Left ventricle myocardium inferior (tissue), 1 donor: ENCODE data around the gene RAB23. TPM values are rescaled to one million over a fixed set of nuclear protein-coding genes. Genes with fewer than 3 reads are reported as not detected.

Experiments used
- DNase-seq: peaks from one replicate; pipeline ENCODE4 v3.0.0-alpha.2; 2020
- H3K27ac ChIP-seq: fragments of 200-600 bp; replicated peaks from 2 replicates; pipeline ENCODE4 v1.8.0; 2021
- H3K27me3 ChIP-seq: fragments of 200-600 bp; 2 replicates; pipeline ENCODE4 v1.8.0; 2021; ENCODE audit warnings: low read depth
- H3K36me3 ChIP-seq: fragments of 200-600 bp; 2 replicates; pipeline ENCODE4 v1.8.0; 2021
- H3K4me1 ChIP-seq: fragments of 200-600 bp; 2 replicates; pipeline ENCODE4 v1.8.0; 2021
- H3K4me3 ChIP-seq: fragments of 200-600 bp; 2 replicates; pipeline ENCODE4 v1.8.0; 2021; ENCODE audit warnings: mild to moderate bottlenecking, moderate library complexity
- H3K9me3 ChIP-seq: fragments of 200-600 bp; replicated peaks from 2 replicates; pipeline ENCODE4 v1.8.0; 2021
- intact Hi-C: fragments of 100-400 bp; cut with micrococcal nuclease; formaldehyde crosslinking; loops from one replicate; pipeline ENCODE4 v1.11.0; 2022
- total RNA-seq: library from RNA; stranded (reverse); fragmentation: NEBNext Ultra II Directional; extraction: Animal tissue kit (Norgen Biotek cat#: 25700); gene quantifications from one replicate; pipeline ENCODE4 v1.2.1, GENCODE V29; 2021
- TF ChIP-seq, protein P1 (sequence below): fragments of 200-600 bp; IDR thresholded peaks from 2 replicates; pipeline ENCODE4 v1.8.0; 2021; ENCODE audit warnings: antibody characterized with exemption, mild to moderate bottlenecking, borderline replicate concordance
- donor health status: DM: no; HTN: yes; CAD: no; lungs with severe emphysema.

RAB23 gene
- total RNA-seq, 1 donor from 2014 or later = 10.9 TPM

DNA sequence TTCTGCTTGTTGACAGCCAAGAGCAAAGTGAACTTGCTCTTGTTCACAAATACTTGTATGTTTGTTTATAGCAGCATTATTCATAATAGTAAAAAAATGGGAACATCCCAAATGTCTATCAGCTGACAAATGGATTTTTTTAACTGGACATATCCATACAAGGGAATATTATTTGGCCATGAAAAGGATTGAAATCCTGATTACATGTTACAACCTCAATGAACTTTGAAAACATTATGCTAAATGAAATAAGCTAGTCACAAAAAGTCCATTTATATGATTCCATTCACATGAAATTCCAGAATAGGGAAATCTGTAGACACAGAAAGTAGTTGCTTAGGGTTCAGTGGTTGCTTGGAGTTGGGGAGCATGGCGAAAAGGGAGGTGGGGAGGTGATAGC, 78.4 kb downstream of the RAB23 start:
- no peak for DNase-seq
- Histone ChIP-seq H3K4me1 (no peaks in the 10 kb centered on the region), H3K9me3 (no peaks in the 10 kb centered on the region), H3K27me3 (no peaks in the 10 kb centered on the region), H3K4me3 (no peak overlapping the region), H3K27ac (no peak overlapping the region), H3K36me3 (peaks cover 54% of the 10 kb centered on the region)
- TF ChIP-seq, protein P1, sequence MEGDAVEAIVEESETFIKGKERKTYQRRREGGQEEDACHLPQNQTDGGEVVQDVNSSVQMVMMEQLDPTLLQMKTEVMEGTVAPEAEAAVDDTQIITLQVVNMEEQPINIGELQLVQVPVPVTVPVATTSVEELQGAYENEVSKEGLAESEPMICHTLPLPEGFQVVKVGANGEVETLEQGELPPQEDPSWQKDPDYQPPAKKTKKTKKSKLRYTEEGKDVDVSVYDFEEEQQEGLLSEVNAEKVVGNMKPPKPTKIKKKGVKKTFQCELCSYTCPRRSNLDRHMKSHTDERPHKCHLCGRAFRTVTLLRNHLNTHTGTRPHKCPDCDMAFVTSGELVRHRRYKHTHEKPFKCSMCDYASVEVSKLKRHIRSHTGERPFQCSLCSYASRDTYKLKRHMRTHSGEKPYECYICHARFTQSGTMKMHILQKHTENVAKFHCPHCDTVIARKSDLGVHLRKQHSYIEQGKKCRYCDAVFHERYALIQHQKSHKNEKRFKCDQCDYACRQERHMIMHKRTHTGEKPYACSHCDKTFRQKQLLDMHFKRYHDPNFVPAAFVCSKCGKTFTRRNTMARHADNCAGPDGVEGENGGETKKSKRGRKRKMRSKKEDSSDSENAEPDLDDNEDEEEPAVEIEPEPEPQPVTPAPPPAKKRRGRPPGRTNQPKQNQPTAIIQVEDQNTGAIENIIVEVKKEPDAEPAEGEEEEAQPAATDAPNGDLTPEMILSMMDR = no peak
- intact Hi-C loops = no loop called here

DNA sequence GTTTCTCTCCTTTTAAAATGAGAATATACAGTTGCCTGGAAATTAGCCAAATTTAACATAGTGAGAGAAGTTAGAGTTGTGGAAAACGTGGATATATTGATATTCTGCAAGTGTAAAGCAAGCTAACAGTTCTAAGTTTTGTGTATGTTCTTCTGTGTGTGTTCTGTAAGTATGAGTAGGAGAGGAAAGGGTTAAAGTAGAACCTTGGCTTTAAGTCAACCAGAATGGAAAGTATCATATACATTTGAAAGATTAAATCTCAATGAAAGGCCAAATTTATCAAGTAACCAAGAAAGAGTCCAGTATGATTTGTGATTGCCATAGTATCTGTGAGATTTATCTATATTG, 80.0 kb downstream of the RAB23 start:
- Histone ChIP-seq H3K36me3 (peaks cover 46% of the 10 kb centered on the region), H3K9me3 (no peaks in the 10 kb centered on the region), H3K27ac (no peak overlapping the region), H3K4me3 (no peak overlapping the region), H3K4me1 (no peaks in the 10 kb centered on the region), H3K27me3 (no peaks in the 10 kb centered on the region)
- intact Hi-C loops = no loop called here
- DNase-seq = no peak
- TF ChIP-seq, protein P1 = no peak

DNA sequence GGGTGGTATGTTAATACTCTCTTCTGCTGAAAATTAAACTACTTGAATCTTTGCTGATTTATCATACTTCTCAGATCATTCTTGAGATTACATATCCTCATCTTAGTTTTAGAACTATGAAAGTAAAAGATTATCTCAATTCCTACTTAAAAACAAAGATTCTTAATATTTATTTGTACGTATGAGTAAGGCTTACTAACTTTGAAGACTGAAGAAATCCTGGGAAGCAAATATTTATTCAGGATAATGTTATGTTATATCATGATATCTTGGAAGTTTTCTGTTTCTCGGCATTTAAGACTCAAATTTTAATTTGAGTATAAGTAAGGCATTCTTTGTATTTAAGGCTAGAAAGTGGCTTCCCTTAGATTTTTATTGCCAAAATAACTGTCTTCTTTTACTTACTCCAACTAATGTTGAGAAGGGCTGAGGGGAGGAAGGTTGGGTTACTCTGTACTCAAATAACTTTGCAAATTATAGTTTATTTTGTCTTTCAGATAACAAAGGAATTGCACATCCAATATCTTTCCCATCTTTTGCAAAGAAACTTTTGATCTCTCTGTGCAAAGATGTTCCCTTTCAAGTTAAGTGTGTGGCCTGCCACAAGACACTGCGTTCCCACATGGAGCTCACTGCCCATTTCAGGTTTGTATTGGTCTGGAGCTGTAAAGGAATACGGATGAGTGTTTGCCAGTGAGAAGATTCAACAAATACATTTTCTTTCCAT, 80.5 kb downstream of the RAB23 start:
- Histone ChIP-seq H3K9me3 (no peaks in the 10 kb centered on the region), H3K4me3 (no peak overlapping the region), H3K27ac (no peak overlapping the region), H3K36me3 (peaks cover 49% of the 10 kb centered on the region), H3K4me1 (no peaks in the 10 kb centered on the region), H3K27me3 (no peaks in the 10 kb centered on the region)
- intact Hi-C loops = no loop called here
- TF ChIP-seq, protein P1 = no peak
- DNase-seq = no peak

DNA sequence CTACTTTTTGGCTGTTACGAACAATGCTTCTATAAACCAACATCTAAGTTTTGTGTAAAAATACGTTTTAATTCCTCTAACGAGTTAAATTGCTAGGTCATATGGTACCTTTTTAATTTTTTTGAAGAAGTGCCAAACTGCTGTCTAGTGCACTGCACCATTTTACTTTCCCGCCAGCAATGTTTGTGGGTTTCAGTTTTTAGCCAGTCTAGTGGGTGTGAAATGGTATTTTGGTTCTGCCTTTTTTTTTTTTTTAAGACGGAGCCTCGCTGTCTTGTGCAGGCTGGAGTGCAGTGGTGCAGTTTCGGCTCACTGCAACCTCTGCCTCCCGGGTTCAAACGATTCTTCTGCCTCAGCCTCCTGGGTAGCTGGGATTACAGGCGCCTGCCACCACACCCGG, 84.1 kb downstream of the RAB23 start:
- no peaks in the 10 kb centered on the region for H3K27me3 ChIP-seq
- H3K4me1 ChIP-seq = no peaks in the 10 kb centered on the region
- no peak overlapping the region for H3K27ac ChIP-seq
- TF ChIP-seq, protein P1 = no peak
- no peak for DNase-seq
- intact Hi-C loops = no loop called here
- H3K36me3 ChIP-seq = peaks cover 66% of the 10 kb centered on the region
- H3K9me3 ChIP-seq = no peaks in the 10 kb centered on the region
- H3K4me3 ChIP-seq = no peak overlapping the region

DNA sequence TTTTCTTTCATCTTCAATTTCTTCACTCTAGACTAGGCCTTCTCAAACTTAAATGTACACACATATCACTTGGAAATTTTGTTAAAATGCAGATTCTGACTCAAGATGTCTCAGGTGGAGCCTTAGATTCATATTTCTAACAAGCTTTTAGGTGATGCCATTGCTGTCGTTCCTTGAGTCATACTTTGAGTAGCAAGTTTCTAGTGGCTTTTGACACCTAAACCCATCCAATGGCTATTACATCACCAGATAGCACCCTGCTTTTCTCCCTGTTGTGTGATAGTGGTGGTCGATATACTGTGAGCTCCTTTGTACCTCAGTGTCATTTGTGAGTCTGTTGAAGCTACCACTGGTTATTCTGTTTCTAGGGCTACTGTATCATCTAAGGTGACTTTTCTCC, 84.8 kb downstream of the RAB23 start:
- DNase-seq = no peak
- Histone ChIP-seq H3K4me1 (no peaks in the 10 kb centered on the region), H3K27me3 (no peaks in the 10 kb centered on the region), H3K4me3 (no peak overlapping the region), H3K27ac (no peak overlapping the region), H3K36me3 (peaks cover 62% of the 10 kb centered on the region), H3K9me3 (no peaks in the 10 kb centered on the region)
- intact Hi-C loops = no loop called here
- TF ChIP-seq, protein P1 = no peak

Other genes with a start within 250 kb of the RAB23 start
- 5.7 TPM for gene KIAA1586, start 175.6 kb downstream of the RAB23 start, total RNA-seq
- gene ZNF451, start 132.1 kb downstream of the RAB23 start, total RNA-seq = 25.5 TPM
- gene BAG2, start 50.0 kb downstream of the RAB23 start, total RNA-seq = 11.2 TPM
- 3.2 TPM for gene PRIM2, start 95.3 kb upstream of the RAB23 start, total RNA-seq